ENCODE results near the gene TEX9.

The TEX9 gene

GRCh38 chr15:56467616-56468015 is 102.4 kb downstream of the TEX9 start (continued):
- TF ChIP-seq, protein P1, sequence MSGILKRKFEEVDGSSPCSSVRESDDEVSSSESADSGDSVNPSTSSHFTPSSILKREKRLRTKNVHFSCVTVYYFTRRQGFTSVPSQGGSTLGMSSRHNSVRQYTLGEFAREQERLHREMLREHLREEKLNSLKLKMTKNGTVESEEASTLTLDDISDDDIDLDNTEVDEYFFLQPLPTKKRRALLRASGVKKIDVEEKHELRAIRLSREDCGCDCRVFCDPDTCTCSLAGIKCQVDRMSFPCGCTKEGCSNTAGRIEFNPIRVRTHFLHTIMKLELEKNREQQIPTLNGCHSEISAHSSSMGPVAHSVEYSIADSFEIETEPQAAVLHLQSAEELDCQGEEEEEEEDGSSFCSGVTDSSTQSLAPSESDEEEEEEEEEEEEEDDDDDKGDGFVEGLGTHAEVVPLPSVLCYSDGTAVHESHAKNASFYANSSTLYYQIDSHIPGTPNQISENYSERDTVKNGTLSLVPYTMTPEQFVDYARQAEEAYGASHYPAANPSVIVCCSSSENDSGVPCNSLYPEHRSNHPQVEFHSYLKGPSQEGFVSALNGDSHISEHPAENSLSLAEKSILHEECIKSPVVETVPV (CRISPR knock-in tag; IDR thresholded peaks at IDR 0.05), result no peak
- TF ChIP-seq ZNF70 (CRISPR knock-in tag; IDR thresholded peaks at IDR 0.05), result no peak
- no peak for TF ChIP-seq ISL1 (CRISPR knock-in tag; IDR thresholded peaks at IDR 0.05)

- ATAC-seq, result no peak
- TF ChIP-seq GLIS3 (CRISPR knock-in tag; IDR thresholded peaks at IDR 0.05) (no peak), ZC3H10 (CRISPR knock-in tag; IDR thresholded peaks at IDR 0.05) (no peak)
- TF ChIP-seq, protein P2, sequence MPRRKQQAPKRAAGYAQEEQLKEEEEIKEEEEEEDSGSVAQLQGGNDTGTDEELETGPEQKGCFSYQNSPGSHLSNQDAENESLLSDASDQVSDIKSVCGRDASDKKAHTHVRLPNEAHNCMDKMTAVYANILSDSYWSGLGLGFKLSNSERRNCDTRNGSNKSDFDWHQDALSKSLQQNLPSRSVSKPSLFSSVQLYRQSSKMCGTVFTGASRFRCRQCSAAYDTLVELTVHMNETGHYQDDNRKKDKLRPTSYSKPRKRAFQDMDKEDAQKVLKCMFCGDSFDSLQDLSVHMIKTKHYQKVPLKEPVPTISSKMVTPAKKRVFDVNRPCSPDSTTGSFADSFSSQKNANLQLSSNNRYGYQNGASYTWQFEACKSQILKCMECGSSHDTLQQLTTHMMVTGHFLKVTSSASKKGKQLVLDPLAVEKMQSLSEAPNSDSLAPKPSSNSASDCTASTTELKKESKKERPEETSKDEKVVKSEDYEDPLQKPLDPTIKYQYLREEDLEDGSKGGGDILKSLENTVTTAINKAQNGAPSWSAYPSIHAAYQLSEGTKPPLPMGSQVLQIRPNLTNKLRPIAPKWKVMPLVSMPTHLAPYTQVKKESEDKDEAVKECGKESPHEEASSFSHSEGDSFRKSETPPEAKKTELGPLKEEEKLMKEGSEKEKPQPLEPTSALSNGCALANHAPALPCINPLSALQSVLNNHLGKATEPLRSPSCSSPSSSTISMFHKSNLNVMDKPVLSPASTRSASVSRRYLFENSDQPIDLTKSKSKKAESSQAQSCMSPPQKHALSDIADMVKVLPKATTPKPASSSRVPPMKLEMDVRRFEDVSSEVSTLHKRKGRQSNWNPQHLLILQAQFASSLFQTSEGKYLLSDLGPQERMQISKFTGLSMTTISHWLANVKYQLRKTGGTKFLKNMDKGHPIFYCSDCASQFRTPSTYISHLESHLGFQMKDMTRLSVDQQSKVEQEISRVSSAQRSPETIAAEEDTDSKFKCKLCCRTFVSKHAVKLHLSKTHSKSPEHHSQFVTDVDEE (CRISPR knock-in tag; IDR thresholded peaks at IDR 0.05), result no peak
These were observed 103.2 kb downstream of the TEX9 start for GRCh38 chr15:56468401-56468800.

- ATAC-seq, result no peak
- TF ChIP-seq, protein P3, sequence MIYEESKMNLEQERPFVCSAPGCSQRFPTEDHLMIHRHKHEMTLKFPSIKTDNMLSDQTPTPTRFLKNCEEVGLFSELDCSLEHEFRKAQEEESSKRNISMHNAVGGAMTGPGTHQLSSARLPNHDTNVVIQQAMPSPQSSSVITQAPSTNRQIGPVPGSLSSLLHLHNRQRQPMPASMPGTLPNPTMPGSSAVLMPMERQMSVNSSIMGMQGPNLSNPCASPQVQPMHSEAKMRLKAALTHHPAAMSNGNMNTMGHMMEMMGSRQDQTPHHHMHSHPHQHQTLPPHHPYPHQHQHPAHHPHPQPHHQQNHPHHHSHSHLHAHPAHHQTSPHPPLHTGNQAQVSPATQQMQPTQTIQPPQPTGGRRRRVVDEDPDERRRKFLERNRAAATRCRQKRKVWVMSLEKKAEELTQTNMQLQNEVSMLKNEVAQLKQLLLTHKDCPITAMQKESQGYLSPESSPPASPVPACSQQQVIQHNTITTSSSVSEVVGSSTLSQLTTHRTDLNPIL (CRISPR knock-in tag; IDR thresholded peaks at IDR 0.05; ENCODE audit: low read depth), result no peak
- no peak for TF ChIP-seq CSDC2 (CRISPR knock-in tag; IDR thresholded peaks at IDR 0.05)
- TF ChIP-seq ZFP3 (CRISPR knock-in tag; IDR thresholded peaks at IDR 0.05), result no peak
- TF ChIP-seq OSR1 (CRISPR knock-in tag; IDR thresholded peaks at IDR 0.05), result no peak
- no peak for TF ChIP-seq ISL1 (CRISPR knock-in tag; IDR thresholded peaks at IDR 0.05)
- no peak for TF ChIP-seq RARB (CRISPR knock-in tag; IDR thresholded peaks at IDR 0.05)
- TF ChIP-seq, protein P2 (CRISPR knock-in tag; IDR thresholded peaks at IDR 0.05), result no peak
- no peak for TF ChIP-seq TOX (CRISPR knock-in tag; IDR thresholded peaks at IDR 0.05; ENCODE audit: borderline replicate concordance)
- TF ChIP-seq ARNTL (CRISPR knock-in tag; IDR thresholded peaks at IDR 0.05; ENCODE audit: borderline replicate concordance, low read depth), result no peak
These were observed 104.3 kb downstream of the TEX9 start for GRCh38 chr15:56469483-56469882.

DNA sequence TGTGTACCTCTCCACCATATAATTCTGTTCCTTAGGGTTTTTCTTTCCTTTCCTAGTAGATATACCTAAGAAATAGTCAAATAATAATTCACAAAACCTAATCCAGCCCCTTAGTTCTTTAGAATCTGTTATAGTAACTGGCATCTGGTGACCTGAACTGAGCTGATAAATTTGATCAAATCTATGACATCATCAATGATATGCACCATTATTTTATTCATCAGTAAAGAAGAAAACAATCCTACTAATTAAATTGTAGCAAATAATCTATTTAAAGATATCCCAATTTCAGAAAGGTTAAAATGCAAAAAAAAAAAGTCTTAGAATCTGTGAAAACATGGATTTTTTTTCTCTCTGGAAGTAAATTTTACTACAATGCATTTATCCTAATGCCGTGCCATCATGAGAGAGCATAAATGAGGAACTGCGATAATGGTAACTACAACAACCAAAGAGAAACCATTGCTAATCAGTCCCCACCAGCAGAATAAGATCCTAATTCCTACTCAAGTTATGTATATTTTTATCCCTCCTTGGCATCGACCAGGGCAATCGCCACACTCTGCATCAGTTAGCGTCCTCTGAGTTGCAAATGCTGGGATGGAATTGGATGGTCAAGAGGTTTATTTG is 106.3 kb downstream of the TEX9 start:
- no peak for ATAC-seq
- no peak for TF ChIP-seq PPARA (CRISPR knock-in tag; IDR thresholded peaks at IDR 0.05; ENCODE audit: borderline replicate concordance)
- no peak for TF ChIP-seq ESRRG (CRISPR knock-in tag; IDR thresholded peaks at IDR 0.05)
- no peak for TF ChIP-seq PATZ1 (CRISPR knock-in tag; IDR thresholded peaks at IDR 0.05; ENCODE audit: borderline replicate concordance)
- TF ChIP-seq TOX (CRISPR knock-in tag; IDR thresholded peaks at IDR 0.05; ENCODE audit: borderline replicate concordance), result no peak
- TF ChIP-seq, protein P2 (CRISPR knock-in tag; IDR thresholded peaks at IDR 0.05), result no peak
- TF ChIP-seq ZNF70 (CRISPR knock-in tag; IDR thresholded peaks at IDR 0.05), result no peak
- no peak for TF ChIP-seq ZNF565 (CRISPR knock-in tag; conservative IDR thresholded peaks at IDR 0.05; ENCODE audit: low read depth)
- TF ChIP-seq ZFP3 (CRISPR knock-in tag; IDR thresholded peaks at IDR 0.05), result no peak
- no peak for TF ChIP-seq ARNTL (CRISPR knock-in tag; IDR thresholded peaks at IDR 0.05; ENCODE audit: borderline replicate concordance, low read depth)
- no peak for TF ChIP-seq CSDC2 (CRISPR knock-in tag; IDR thresholded peaks at IDR 0.05)
- no peak for TF ChIP-seq TCF4 (CRISPR knock-in tag; IDR thresholded peaks at IDR 0.05; ENCODE audit: borderline replicate concordance)
- TF ChIP-seq ZC3H10 (CRISPR knock-in tag; IDR thresholded peaks at IDR 0.05), result no peak
- TF ChIP-seq, protein P1 (CRISPR knock-in tag; IDR thresholded peaks at IDR 0.05), result no peak
- no peak for TF ChIP-seq GLIS3 (CRISPR knock-in tag; IDR thresholded peaks at IDR 0.05)
- TF ChIP-seq ISL1 (CRISPR knock-in tag; IDR thresholded peaks at IDR 0.05), result no peak
